HG03064 (cell line): ENCODE data around the gene PCSK5.
"Not testable (repeated sequence)": the region's sequence is repeated elsewhere in the genome, so short reads cannot be mapped to it uniquely, and the experiment has no call there.

ENCODE experiments used
- ATAC-seq: cut with Tn5 transposase; IDR thresholded peaks from one replicate; pipeline ENCODE4 v1.9.1; 2021; ENCODE audit warnings: low read depth; ENCODE audit not compliant: unreplicated experiment

Gene PCSK5

DNA sequence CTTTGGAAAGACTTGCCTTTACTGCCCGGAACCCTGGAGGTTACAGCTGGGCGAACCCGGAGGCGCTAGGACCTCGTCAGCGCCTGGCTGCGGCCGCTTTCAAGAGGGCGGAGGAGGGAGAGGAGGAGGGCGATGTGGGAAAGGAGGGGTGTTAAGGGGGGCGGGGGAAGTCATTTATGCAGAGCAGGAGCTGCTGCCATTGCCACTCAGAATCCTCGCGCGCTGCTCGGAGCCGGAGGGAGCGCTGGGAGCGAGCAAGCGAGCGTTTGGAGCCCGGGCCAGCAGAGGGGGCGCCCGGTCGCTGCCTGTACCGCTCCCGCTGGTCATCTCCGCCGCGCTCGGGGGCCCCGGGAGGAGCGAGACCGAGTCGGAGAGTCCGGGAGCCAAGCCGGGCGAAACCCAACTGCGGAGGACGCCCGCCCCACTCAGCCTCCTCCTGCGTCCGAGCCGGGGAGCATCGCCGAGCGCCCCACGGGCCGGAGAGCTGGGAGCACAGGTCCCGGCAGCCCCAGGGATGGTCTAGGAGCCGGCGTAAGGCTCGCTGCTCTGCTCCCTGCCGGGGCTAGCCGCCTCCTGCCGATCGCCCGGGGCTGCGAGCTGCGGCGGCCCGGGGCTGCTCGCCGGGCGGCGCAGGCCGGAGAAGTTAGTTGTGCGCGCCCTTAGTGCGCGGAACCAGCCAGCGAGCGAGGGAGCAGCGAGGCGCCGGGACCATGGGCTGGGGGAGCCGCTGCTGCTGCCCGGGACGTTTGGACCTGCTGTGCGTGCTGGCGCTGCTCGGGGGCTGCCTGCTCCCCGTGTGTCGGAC lies at the start of gene PCSK5:
TSS of gene PCSK5 (plus strand) at position 202 of the 805 bp plus-strand sequence. CDS start at position 711, 509 bp downstream.
- ATAC-seq = no peak

DNA sequence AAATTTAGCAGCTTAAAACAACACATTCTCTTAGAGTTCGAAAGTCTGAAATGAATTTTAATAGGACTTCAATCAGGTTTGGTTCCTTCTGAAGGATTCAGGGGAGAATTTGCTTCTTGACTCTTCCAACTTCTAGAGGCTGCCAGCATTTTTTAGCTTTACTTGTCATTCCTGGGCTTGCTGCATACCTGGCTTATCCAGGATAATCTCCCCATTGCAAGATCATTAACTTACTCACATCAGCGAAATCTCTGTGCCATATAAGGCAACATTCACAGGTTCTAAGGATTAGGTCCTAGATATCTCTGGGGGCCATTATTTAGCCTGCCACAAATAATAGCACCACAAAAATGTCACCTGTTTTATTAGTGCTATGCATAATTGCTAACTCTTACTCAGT lies 46.2 kb upstream of the PCSK5 start:
- no peak for ATAC-seq

DNA sequence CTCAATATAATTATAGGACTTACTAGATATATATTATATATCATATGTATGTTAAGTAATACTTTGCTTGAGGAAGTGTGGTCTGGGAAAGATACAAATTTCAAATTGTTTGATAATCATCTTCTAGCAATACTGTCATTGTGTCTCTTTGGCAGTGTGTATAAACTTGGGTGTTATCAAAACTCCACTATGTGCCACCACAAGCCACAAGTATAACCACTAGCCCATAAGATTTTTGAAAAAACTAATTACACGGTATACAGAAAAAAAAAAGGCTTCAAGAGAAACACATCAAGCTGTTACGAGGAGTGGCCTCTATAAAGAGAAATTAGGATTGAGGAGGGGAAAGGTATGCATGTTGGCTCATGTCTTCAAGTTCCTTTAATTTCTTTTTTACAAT lies 44.7 kb upstream of the PCSK5 start:
- ATAC-seq = no peak

DNA sequence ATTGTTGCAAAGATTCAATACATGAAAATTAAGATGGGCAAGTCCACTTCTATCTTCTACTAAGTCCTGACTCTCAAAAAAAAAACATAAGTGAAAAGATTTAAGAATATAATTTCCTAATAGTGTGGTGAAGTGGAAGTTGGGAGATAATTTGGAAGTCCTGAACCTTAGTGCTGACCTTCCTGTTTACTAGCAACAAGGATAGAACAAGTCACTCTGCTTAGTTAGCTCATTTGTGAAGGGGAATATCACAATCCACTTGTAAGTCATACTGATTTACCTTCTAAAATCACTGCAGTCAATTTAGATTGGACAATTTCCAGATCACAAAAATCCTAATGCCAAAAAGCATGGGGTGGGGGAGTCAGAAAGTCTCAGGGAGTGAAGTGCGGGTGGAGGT lies 43.4 kb upstream of the PCSK5 start:
- ATAC-seq = no peak

DNA sequence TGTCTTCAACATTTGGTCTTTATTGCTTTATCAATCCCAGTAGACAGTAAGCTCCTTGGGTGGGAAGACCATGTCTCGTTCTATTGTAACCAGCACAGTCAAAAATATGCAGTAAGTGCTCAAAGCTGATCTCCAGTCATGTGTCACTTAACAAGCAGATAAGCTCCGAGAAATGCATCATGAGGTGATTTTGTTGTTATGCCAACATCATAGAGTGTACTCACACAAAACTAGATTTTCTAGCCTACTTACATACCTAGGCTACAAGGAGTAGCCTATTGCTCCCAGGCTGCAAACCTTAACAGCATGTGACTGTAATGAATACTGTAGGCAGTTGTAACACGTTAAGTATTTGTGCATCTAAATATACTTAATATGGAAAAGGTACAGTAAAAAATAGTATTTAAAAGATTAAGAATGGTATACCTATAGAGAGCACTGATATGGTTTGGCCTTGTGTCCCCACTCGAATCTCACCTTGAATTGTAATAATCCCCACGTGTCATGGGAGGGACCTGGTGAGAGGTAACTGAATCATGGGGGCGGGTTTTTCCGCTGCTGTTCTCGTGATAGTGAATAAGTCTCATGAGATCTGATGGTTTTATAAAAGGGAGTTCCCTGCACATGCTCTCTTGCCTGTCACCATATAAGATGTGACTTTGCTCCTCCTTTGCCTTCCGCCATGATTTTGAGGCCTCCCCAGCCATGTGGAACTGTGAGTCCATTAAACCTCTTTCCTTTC lies 39.8 kb upstream of the PCSK5 start:
- ATAC-seq = no peak

DNA sequence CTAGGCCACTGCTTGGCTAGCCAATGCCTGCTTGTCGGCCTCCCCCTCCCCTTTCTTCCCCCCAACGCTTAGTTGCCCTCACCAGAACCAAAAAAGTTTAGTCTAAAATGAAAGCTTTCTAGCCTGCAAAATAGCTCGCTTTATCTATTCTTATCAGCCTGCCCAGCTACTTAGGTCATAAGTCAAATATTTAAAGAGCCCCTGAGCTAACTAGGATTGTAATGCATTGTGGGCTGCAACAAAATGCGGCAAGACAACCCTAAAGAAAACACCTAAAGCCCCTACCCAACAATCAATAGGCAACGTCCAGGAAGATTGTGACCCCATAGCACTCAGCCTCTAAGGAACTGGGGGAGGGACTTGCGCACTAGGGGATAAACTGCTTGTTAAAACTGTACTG lies 38.6 kb upstream of the PCSK5 start:
- no peak for ATAC-seq

DNA sequence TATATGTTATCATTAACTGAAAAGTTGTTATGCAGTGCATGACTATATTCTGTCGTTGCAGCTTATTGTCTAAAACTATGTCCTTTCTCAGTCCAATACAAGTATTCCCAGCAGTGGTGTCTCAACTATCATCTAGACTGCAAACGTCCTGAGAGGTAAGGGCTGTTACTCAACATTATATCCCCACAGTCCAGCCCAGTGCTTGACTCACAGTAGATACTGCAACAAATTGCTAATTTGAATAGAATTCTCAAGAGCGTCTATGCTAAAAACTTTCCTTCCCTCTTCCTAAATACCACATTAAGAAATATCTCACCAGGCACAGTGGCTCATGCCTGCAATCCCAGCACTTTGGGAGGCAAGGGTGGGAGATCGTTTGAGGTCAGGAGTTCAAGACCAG lies 37.7 kb upstream of the PCSK5 start:
- no peak for ATAC-seq

DNA sequence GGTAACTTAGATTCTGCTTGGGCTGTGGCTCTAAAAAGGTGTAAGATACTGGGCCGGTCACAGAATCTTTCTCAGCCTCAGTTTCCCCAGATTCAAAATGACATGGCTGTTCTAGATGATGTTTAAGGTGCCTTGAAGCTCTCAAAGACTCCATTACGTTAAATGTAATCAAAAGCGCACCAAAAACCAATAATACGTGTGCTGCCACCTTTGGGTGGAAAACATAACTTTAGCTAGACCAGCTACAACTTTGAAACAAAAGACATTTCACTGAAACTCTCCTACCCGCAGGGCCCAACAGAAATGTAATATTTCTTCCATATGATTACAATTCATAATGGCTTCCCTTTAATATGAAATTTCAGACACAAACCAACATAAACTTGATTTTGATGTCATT lies 35.0 kb upstream of the PCSK5 start:
- no peak for ATAC-seq

DNA sequence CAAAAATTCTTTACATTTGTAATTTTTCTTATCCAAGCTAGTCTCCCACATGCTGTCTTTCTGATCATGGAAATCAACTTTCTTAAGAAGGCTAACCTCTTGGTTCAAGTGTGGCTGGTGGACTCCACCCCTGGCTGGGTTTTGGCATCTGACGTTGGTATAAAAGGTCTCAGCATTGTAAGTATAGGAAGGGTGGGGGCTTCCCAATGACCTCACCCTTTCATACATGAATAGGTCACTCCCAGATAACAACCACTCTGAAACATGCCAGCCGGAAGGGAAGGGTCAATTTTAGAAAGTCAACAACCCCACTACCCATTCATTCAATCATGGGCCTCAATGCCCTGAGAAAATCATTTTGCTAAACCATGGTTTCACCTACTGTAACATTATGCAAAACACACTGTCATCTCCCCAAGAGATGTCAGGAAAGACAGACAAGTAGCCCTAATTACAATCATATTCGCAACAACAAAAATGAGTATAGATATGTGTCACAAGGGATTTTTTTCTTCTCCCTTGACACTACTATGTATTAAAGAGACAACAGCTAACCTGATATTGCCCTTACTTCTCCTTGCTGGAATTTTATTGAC lies 31.9 kb upstream of the PCSK5 start:
- ATAC-seq = no peak

DNA sequence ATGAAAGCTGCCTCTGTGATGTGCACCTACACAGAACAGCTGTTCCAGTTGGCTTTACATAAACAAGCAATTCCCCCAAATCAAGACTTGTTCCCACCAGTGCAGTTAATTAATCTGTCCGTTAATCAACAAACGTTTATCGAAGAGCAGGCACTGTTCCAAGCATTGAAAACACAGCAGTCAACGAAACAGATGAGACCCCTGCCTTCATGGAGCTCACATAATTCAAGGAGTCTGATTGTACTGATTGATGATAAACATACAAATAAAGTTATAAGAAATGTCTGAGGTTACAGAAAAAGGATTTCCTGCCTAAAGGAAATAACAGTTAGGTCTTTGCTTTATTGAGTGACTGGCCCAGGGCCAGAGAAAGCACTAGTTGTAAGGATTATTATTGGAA lies 26.2 kb upstream of the PCSK5 start:
- no peak for ATAC-seq

DNA sequence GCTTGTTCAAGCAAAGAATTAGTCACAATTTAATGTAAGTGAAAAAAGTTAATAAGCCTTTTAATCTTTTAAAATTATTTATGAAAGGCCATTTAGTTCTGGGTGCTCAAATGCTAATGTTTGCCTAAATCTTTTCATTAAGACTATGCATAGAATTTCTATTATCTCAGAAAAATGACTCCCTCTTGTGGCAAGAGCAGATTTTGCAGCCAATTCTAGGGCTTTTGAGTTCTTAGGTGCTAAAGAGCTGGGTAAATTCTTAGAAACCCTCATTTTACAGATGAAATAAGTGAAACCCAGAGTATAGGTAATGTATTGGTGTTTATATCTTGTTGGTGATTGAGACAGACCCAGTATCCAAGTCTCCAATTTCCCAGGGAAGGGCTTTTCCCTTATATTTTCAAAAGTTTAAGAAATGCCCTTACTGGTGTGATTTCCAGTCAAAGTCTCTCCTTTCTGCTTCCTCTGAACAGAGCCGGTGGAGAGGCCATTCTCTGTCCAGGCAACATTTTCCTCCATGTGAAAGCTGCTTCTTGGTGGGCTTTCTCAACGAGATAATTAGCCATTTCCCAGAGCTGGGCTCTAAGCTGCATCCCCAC lies 24.1 kb upstream of the PCSK5 start:
- ATAC-seq = no peak

DNA sequence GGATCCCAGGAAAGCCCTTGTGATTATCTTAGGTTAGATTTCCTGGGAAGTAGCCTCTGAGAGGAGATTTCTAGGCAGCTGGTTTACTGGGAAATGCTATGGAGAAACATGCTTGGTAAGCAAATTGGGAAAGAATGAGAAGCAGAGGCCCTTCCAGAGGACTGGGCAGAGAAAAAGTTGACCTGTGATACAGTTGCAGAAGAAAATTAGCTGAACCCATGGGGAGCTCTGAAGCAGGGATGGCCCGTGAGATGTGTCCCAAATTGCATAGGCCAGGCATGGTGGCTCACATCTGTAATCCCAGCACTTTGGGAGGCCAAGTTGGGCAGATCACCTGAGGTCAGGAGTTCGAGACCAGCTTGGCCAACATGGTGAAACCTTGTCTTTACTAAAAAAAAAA lies 21.9 kb upstream of the PCSK5 start:
- not testable (repeated sequence) for ATAC-seq

DNA sequence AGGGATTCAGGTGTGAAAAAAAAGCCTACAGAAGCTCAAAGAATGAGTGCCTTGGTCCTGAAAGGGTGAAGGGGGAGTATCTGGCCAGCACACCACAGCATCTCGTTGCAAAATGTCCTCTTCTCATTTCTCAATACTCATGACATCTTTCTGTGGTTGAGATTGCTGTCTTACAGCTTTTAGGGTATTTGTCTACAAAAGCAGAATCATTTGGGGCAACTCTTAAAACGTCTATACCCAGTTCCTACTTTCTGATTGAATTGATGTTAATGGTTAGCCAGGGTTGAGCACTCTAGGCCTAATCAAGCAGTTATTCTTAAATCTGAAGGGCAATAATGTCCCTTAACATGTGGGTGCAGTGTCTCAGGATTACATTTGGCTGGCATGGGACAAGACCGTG lies 21.2 kb upstream of the PCSK5 start:
- no peak for ATAC-seq

DNA sequence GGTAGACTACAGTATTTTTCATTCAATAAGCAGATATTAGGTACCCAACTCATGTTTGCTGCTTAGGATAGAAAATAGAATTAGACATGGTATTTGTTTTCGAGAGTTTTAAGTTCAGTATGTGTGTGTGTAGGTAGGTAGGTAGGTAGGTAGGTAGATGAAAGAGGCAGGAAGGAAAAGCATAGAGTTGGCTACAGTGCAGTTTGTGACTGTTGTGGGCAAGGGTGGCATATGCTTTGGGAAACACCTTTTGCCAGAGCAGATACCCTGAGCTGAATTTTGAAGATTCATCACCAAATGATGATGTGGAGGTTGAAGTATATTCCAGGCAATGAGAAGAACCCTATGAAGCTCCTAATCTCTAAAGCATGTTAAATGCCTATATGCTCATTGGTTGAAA lies 20.0 kb upstream of the PCSK5 start:
- no peak for ATAC-seq

DNA sequence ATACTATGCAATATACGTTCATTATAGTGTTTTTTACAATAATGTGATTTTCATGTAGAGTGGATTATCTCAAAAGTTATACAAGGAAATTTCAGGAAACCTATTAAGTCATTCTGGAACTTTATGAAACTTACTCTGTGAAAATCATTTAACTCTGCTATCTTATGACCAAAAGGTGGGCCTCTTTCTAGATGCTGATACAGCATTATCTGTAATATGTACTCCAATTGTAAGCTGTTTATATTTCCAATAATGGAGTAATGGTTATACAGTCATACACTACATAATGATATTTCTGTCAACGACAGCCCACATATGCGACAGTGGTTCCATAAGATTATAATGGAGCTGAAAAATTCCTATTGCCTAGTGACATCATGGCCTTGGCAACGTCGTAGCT lies 18.8 kb upstream of the PCSK5 start:
- no peak for ATAC-seq

DNA sequence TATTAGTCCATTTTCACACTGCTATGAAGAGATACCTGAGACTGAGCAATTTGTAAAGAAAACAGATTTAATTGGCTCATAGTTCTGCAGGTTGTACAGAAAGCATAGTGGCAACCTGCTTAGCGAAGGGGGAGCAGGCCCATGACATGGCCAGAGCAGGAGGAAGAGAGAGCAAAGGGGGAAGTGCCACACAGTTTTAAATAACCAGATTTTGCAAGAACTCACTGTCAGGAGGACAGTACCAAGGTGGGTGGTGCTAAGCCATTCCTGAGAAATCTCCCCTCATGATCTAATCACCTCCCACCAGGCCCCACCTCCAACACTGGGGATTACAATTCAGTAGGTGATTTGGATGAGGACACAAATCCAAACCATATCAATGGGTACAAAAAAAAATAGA lies 16.8 kb upstream of the PCSK5 start:
- no peak for ATAC-seq

DNA sequence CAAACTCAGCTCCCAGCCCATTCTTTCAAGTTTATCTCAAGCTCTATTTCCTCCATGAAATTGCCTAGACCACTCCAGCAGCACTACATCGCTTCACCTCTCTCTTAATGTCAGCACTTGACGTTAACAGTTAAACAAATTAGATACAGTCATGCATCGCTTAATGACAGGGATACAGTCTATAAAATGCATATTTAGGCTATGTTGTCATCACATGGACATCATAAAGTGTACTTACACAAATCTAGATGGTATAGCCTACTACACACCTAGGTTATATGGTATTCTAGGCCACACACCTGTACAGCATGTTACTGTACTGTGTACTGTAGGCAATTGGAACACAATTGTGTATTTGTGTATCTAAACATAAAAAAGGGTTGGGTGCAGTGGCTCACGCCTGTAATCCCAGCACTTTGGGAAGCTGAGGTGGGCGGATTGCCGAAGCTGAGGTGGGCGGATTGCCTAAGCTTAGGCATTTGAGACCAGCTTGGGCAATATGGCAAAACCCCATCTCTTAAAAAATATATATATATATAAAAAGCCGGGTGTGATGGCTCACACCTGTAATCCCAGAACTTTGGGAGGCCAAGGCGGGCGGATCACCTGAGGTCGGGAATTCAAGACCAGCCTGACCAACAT lies 13.4 kb upstream of the PCSK5 start:
- no peak for ATAC-seq

DNA sequence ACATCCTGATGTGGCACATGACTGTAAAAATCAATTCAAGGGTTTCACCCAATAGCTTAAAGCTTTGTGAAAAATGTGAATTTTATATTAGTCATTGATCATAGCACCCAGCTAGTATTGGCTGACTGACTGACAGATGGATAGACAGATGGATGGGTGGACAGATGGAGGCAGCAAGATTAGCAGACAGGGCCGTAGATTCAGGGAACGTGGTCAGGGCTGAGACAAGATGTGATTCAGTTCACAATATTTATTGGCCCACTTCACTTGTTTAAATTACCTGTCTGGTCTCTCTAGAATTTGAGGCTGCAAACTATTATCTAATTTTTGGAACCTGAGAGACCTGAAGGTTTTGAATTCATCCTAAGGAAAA lies 12.0 kb upstream of the PCSK5 start:
- ATAC-seq = no peak

DNA sequence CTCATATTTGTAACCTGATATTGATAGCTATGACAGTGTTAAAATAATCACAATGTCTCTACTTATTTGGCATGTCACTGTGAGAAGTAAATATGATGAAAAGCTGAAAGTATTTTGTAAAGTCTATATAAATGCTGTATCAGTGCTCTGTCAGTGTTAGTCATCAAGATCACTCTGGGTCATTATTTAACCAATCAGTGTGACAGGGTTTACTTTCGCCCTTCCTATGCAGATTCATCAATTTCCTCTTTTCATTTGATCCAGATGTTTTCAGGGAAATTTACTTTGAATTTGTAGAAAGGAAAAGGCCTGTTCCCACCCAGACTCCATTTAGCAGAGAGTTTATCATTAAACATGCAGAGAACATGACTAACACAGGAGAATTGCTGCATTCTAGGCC lies 9.9 kb upstream of the PCSK5 start:
- no peak for ATAC-seq

DNA sequence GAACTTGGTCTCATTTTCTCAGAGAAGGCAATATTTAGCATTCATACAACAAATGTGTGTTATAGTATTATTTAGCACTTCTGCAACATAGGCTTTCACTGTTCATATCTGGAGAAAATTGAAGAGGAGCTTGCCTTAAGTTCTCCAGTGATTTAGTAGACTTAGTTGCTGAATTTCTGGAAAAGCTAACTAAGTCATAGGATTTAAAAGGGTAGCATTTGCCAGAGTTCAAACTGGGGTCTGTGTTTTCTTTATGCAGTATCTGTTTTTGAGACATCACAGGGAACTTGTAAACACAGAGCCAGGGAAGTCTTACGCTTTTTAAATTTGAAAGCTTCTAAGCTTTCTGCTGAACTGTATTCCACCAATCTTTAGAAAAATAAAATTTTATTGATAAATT lies 8.7 kb upstream of the PCSK5 start:
- no peak for ATAC-seq

DNA sequence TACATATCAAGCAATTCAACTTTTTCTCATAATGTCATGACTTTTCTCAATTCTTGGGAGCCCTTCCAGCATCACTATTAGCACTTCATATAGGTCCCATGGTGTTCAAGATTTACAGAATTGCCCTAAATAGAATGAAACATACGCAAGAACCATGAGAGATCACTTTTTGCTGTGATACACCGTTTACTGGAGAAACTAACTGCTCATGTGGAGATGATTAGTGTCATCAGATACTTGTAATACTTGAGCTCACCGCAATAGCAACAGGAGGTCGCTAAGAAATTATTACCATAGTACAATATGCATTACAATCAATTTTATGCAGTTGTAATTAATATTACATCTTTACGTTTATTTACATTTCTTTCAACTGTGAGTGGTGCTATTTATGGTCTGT lies 4.8 kb upstream of the PCSK5 start:
- no peak for ATAC-seq
